HG03439 (cell line): Measurements from ENCODE around the gene PBX4.
A peak's percentile ranks its signal among the peaks of the same experiment; 100 is the strongest.
"Not testable (repeated sequence)": the region's sequence is repeated elsewhere in the genome, so short reads cannot be mapped to it uniquely, and the experiment has no call there.

ENCODE experiments used
- ATAC-seq: cut with Tn5 transposase; IDR thresholded peaks from one replicate; pipeline ENCODE4 v1.9.1; 2021; ENCODE audit warnings: mild to moderate bottlenecking, moderate library complexity; ENCODE audit not compliant: unreplicated experiment

The PBX4 gene

GRCh38 chr19:19618219-19619051 lies at the start of gene PBX4:
Gene PBX4 (minus strand): TSS chr19:19618687. CDS start chr19:19618629, 58 bp downstream.
- peak; percentile 90 for ATAC-seq

GRCh38 chr19:19665420-19665948 lies 47.0 kb upstream of the PBX4 start:
- not testable (repeated sequence) for ATAC-seq

DNA sequence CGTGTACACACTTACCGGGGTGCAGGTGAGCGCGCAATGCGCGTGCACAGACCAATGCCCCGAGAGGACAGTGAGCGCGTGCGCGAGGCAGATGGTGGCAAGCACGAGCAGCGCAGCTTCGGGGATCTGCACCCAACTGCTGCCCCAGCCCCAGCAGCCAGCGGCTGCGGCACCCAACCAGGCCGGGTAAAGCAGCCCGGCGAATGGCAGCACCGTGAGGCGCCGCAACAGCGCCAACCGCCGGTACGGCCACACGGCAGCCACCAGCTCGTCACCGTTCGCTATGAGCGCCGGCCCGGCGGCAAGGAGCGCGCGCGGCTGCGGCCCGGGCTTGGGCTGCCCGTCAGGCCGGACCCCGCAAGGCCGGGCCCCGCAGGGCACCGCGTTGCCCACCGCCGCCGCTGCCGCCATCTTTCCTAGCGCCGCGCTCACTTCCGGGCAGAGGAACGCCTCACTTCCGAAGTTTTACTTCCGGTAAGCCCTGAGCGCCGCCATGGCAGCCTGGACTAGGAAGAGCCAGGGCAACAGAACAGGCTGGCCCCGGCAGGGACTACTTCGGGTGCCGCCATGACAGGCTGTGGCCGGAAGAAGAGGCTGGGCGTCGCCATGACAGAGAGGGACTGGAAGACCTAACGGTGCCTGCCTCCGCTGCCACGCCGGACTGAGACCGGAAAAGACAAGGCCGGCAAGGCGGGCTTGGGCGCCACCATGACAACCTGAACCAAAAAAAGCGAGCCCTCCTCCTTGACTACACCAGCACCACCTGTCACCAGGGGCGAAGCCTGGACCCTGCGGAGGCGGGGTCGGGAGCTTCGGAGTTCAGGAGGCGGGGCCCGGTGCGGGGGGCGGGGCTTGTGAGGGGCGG lies 45.0 kb upstream of the PBX4 start, which contains the start of gene ATP13A1:
Gene ATP13A1, minus strand, starts transcription at position 421 of the 865 bp plus-strand sequence. Its CDS starts 10 bp downstream, at position 411.
- ATAC-seq = peak; percentile 57

DNA sequence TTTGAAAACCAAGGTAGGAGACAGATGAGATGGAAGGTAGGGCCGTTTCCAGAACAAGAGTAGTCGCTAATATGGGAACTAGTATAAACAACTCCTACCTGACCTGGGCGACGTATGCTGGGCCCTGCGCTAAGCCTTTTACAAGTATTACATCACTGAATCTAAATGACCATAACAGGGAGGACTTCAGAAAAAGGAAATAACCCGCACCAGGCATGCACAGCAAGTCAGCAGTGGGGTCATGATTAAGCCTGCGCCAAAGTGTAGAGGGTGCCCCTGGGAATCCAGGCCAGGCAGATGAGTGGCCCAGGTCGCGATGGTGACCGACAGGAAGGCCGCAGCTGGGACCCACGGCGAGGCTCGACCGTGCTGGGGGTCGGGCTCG lies 44.4 kb upstream of the PBX4 start:
- no peak for ATAC-seq

- no peak for ATAC-seq
Observed at GRCh38 chr19:19662344-19662743, 43.9 kb upstream of the PBX4 start.

DNA sequence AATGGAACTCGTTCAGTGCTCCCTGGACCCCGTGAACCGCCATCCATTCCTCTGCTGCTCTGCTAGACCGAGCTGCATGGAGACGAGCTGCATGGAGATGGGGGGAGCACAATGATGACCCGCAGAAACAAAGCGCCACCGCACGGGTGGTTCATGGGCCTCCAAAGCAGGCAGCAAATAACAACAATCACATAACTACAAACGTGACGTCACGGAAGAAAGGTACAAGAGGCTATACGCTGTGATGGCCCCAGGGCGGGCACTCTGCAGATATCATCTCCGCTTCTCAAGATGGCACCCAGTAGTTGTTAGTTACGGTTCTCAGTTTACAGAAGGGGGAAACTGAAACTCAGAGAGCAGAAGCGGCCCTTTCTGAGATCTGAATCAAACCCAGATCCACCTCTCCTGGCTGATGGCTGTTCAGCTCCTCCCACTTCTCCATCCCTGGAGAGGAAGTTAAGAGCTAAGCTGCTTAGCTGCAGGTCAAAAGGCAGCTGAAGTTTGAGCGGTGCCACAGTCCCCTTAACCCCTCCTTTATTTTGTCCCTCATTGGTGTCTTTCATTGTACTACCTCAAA lies 43.3 kb upstream of the PBX4 start:
- ATAC-seq = peak; percentile 35

DNA sequence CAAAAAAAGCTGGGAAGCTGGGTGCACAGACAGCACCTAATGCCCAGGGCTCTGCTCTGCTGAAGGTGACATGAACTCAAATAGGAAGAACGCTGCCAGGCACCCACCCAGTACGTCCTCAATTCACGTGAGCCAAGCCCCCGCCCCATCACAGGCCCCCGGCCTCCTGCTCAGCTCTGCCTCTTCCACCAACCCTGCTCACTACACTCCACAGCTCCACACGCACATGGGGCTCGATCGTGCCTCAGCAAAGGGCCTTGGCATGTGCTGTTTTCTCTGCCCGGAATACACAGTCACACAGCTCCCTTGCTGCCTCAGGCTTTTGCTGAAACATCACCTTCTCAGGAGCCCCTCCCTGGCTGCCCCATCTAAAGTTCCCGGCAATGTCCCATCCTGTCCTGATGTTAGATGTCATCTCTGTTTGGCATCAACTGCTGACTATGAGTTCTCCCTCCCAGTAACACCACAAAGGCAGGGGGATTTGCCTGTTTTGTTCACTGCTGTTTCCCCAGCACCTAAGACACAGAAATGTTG lies 42.7 kb upstream of the PBX4 start:
- ATAC-seq = no peak

- ATAC-seq = no peak
Observed at GRCh38 chr19:19659646-19660245, 41.3 kb upstream of the PBX4 start.

DNA sequence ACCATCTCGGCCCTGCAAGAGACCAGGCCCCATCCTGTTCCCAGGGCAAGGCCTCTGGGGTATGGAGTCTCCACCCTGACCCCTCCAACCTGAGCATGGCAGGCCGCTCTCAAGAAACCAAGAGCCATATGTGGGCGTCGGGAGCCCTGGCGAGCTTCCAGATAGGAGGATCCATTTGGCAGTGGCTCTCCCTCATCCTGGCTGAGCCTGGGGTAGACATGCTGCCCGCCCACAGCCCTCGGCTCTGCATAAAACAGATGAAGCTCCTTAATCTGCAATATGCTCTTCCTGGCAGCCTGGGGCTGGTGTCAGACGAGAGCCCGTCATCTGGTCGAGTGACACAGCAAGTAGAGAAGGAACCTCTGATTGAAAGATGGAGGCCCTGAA lies 38.9 kb upstream of the PBX4 start:
- no peak for ATAC-seq

GRCh38 chr19:19656451-19657396 lies 38.2 kb upstream of the PBX4 start:
- ATAC-seq = no peak

- no peak for ATAC-seq
Observed at GRCh38 chr19:19655641-19656343, 37.3 kb upstream of the PBX4 start.

- ATAC-seq = no peak
Observed at GRCh38 chr19:19655051-19655594, 36.6 kb upstream of the PBX4 start.

DNA sequence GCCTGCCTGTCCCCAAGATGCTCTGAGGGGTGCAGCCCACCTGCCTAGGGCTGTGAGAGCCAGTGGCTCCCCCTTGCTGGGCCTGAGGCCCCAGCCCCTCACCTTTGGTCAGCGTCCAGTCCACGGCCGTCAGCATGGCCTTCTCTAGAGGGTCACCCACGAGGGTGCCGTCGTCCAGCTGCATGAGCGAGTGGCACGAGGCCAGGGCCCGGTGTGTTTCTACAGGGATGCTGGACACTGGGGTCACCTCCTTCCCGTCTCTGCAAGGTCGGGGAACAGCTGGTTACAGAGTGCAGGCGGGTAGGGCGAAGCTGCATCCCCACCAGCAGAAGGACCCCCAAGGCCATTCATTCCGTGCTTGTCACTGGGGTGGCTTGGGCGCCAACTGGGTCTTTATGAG lies 36.0 kb upstream of the PBX4 start:
- ATAC-seq = no peak

- ATAC-seq = no peak
Observed at GRCh38 chr19:19653597-19654147, 35.2 kb upstream of the PBX4 start.

DNA sequence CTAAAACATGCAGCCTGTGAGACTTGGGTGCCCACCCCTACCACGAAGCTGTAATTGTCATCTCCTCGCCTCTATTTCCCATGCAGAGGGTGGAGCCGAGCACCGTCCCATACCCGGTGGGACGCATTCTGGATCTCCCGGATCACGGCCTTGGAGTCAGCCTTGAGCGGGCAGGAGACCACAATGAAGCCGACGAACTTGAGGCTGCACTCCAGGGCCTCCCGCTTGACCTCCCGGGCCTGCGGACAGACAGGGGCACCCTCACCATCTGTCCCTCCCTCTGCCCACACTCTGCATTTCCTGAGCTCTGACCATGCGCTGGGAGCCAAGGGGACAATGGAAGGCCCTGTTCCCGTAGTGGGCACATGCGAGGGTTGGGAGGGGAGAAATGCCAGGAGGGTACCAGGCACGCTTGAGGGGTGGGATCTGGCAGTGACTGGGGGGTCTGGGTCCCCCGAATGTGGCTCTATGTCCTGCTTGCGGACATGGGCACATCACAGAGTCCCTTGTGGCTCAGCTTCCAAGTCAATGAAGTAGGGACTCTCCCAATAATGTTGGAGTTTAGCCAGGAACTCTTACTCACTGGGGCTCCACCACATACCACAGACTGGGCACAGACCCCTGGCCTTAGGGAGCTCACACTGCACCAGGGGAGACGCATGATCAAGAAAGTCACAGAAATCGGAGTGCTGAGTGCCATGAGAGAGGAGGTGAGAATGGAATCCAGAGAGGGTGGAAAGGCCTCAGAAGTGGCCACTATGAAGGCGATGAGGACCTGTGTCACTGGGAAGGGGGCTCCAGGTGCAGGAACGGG lies 34.2 kb upstream of the PBX4 start:
- ATAC-seq = no peak

GRCh38 chr19:19651076-19651475 lies 32.6 kb upstream of the PBX4 start:
- ATAC-seq = no peak

DNA sequence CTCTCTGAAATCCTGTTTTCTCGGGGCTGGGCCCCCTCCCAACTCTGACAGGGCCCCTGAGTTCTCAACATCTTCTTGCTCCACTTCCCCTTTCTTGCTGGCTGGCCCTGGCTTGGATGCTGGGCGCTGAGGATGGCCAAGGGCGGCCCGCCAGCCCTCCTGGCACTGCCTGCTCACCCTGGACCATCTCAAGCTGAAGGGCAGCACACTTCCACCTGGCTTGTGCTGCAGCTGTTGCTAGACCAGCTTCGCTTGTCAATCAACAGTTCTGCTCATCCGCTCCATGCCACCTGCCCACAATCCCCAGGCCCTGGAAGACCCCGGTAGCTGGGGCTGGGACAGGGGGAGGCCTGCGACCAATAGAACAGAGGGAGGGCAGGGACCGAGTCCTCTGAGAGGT lies 31.8 kb upstream of the PBX4 start:
- no peak for ATAC-seq
